ENCODE measurements around the gene RAB3IP. TPM values are rescaled to one million over a fixed set of nuclear protein-coding genes. Genes with fewer than 3 reads are reported as not detected.
"Not testable (repeated sequence)": the region's sequence is repeated elsewhere in the genome, so short reads cannot be mapped to it uniquely, and the experiment has no call there.

The RAB3IP gene
- polyA plus RNA-seq, 12 donors = 8.3 to 24.3 (median 11.7) TPM; not detected in 1

GRCh38 chr12:69755302-69755701 lies 16.6 kb downstream of the RAB3IP start:
- no peak for DNase-seq

GRCh38 chr12:69756088-69756755 lies 17.6 kb downstream of the RAB3IP start:
- no peak for DNase-seq

- no peak for DNase-seq
Observed at GRCh38 chr12:69758105-69758504, 19.4 kb downstream of the RAB3IP start.

GRCh38 chr12:69759581-69759980 lies 20.9 kb downstream of the RAB3IP start:
- DNase-seq = not testable (repeated sequence)

- DNase-seq = no peak
Observed at GRCh38 chr12:69765515-69765914, 26.9 kb downstream of the RAB3IP start.

GRCh38 chr12:69766260-69766659 lies 27.6 kb downstream of the RAB3IP start:
- no peak for DNase-seq

- no peak for DNase-seq
Observed at GRCh38 chr12:69779928-69780327, 41.3 kb downstream of the RAB3IP start.

GRCh38 chr12:69783365-69783764 lies 44.7 kb downstream of the RAB3IP start:
- no peak for DNase-seq

- no peak for DNase-seq
Observed at GRCh38 chr12:69789351-69789750, 50.7 kb downstream of the RAB3IP start.

GRCh38 chr12:69792533-69792932 lies 53.9 kb downstream of the RAB3IP start:
- DNase-seq = no peak

GRCh38 chr12:69807101-69807897 lies 68.6 kb downstream of the RAB3IP start:
- DNase-seq = not testable (repeated sequence)

- no peak for DNase-seq
Observed at GRCh38 chr12:69810870-69811498, 72.3 kb downstream of the RAB3IP start.

- no peak for DNase-seq
Observed at GRCh38 chr12:69816082-69816481, 77.4 kb downstream of the RAB3IP start.

- DNase-seq = no peak
Observed at GRCh38 chr12:69821032-69821455, 82.4 kb downstream of the RAB3IP start.

GRCh38 chr12:69821456-69822159 lies 82.9 kb downstream of the RAB3IP start:
- DNase-seq = peak; percentile 52

- no peak for DNase-seq
Observed at GRCh38 chr12:69822201-69822860, 83.7 kb downstream of the RAB3IP start.

- no peak for DNase-seq
Observed at GRCh38 chr12:69824028-69824427, 85.4 kb downstream of the RAB3IP start.

- DNase-seq = no peak
Observed at GRCh38 chr12:69824966-69825560, 86.4 kb downstream of the RAB3IP start, which contains the start of gene MYRFL. TSS of gene MYRFL (plus strand) at chr12:69825227. CDS start at chr12:69825518, 291 bp downstream.

- no peak for DNase-seq
Observed at GRCh38 chr12:69828897-69829296, 90.2 kb downstream of the RAB3IP start.

GRCh38 chr12:69833696-69834095 lies 95.0 kb downstream of the RAB3IP start:
- DNase-seq = no peak

- no peak for DNase-seq
Observed at GRCh38 chr12:69834147-69834546, 95.5 kb downstream of the RAB3IP start.
